Testis (tissue), 3 donors: ENCODE results near the gene KCNJ10. TPM values are rescaled to one million over a fixed set of nuclear protein-coding genes. Genes with fewer than 3 reads are reported as not detected.

ENCODE experiments used
- DNase-seq: peaks from one replicate; pipeline ENCODE4 v3.0.0-alpha.2; 2019
- H3K27ac ChIP-seq, 2 donors: fragments of 200-600 bp; sonication (generic); one replicate each; pipeline ENCODE4 v1.5.1; 2019
- H3K27me3 ChIP-seq: fragments of 200-600 bp; sonication (generic); one replicate; pipeline ENCODE4 v1.5.1; 2019
- H3K36me3 ChIP-seq: fragments of 200-600 bp; sonication (generic); one replicate; pipeline ENCODE4 v1.5.1; 2017; ENCODE audit warnings: low read depth; ENCODE audit errors: missing control alignments
- H3K4me1 ChIP-seq: fragments of 200-600 bp; sonication (generic); one replicate; pipeline ENCODE4 v1.5.1; 2019
- H3K4me3 ChIP-seq, 2 donors: fragments of 200-600 bp; sonication (generic); one replicate each; pipeline ENCODE4 v1.5.1; 2017 to 2019
- H3K9me3 ChIP-seq: fragments of 200-600 bp; sonication (generic); one replicate; pipeline ENCODE4 v1.5.1; 2017
- CTCF ChIP-seq, 3 experiments: fragments of 450-650 bp in 2 of 3; fragments of 200-600 bp in 1 of 3; sonication (generic) in 1 of 3; IDR thresholded peaks; one replicate each; pipeline ENCODE4 v1.5.1; 2016 to 2019; ENCODE audit warnings: antibody characterized with exemption in 3 of 3, mild to moderate bottlenecking in 2 of 3, moderate library complexity in 1 of 3
- POLR2A ChIP-seq: fragments of 450-650 bp; IDR thresholded peaks from one replicate; pipeline ENCODE4 v1.6.1; 2017; ENCODE audit warnings: antibody characterized with exemption, mild to moderate bottlenecking, moderate library complexity
- WGBS, 2 donors: methylation state at CpG; one replicate each; pipeline ENCODE4 v1.1.5; 2018; 5-methylcytosine and 5-hydroxymethylcytosine counted together
- intact Hi-C: fragments of 100-400 bp; cut with DNase I; formaldehyde crosslinking; loops from one replicate; pipeline ENCODE4 v1.15.1; 2023; ENCODE audit warnings: low total_unique reads
- polyA plus RNA-seq: library from polyadenylated mRNA; stranded (reverse); fragments of 350-450 nt; fragmentation: Illumina TruSeq; extraction: RNeasy Lipid Tissue Mini Kit (QIAGEN cat#74804); gene quantifications from one replicate; pipeline ENCODE4 v1.2.3, GENCODE V29; 2014; ENCODE audit warnings: low read depth, low replicate concordance; ENCODE audit not compliant: insufficient read depth
- total RNA-seq, 2 donors: library from RNA; depleted of rRNA; stranded (reverse); fragments of >200 nt; gene quantifications; one replicate each; pipeline ENCODE4 v1.2.3, GENCODE V29; 2016

Gene KCNJ10
- total and polyA plus RNA-seq, 3 donors from 2014 or later: 0.79 to 1.9 (median 1.5) TPM

- Histone ChIP-seq H3K27me3 (no peaks in the 10 kb centered on the region), H3K4me3 (no peak overlapping the region)
- 61 to 68% methylated on average over 2 of the region's 2 CpGs for WGBS, 2 donors
These were observed 12.5 kb upstream of the KCNJ10 start for GRCh38 chr1:160082487-160082886.

GRCh38 chr1:160081261-160081936 lies 11.4 kb upstream of the KCNJ10 start, which contains the start of gene KCNJ9:
TSS of gene KCNJ9 (plus strand) at chr1:160081538. CDS start at chr1:160084031, 2,493 bp downstream.
- H3K27ac ChIP-seq: no peak within 1 kb of the TSS
- intact Hi-C loops: no loop called here
- no peaks in the 10 kb centered on the region for H3K36me3 ChIP-seq
- H3K4me3 ChIP-seq: no peak within 1 kb of the TSS
- DNase-seq: no peak
- WGBS, 2 donors: 33 to 34% methylated on average over 13 to 14 of the region's 14 CpGs
- no peaks in the 10 kb centered on the region for H3K4me1 ChIP-seq
- no peaks in the 10 kb centered on the region for H3K9me3 ChIP-seq
- no peaks in the 10 kb centered on the region for H3K27me3 ChIP-seq
- TF ChIP-seq POLR2A (no peak), CTCF (IDR thresholded peaks at IDR 0.05) (no peak)

More at GRCh38 chr1:160082487-160082886, 12.5 kb upstream of the KCNJ10 start:
- no peaks in the 10 kb centered on the region for H3K9me3 ChIP-seq
- H3K27ac ChIP-seq: no peak overlapping the region
- no peaks in the 10 kb centered on the region for H3K36me3 ChIP-seq
- intact Hi-C loops: no loop called here
- no peak for DNase-seq
- H3K4me1 ChIP-seq: no peaks in the 10 kb centered on the region
- TF ChIP-seq POLR2A: no peak
- TF ChIP-seq CTCF (IDR thresholded peaks at IDR 0.05): no peak

- H3K9me3 ChIP-seq: no peaks in the 10 kb centered on the region
- DNase-seq: no peak
- H3K4me1 ChIP-seq: no peaks in the 10 kb centered on the region
- no peaks in the 10 kb centered on the region for H3K27me3 ChIP-seq
- WGBS, 2 donors: 65 to 67% methylated on average over 6 of the region's 6 CpGs
- no peak overlapping the region for H3K4me3 ChIP-seq
- no peaks in the 10 kb centered on the region for H3K36me3 ChIP-seq
- intact Hi-C loops: no loop called here
- no peak for TF ChIP-seq CTCF (IDR thresholded peaks at IDR 0.05)
- no peak for TF ChIP-seq POLR2A
- H3K27ac ChIP-seq: no peak overlapping the region
These were observed 10.6 kb upstream of the KCNJ10 start for GRCh38 chr1:160080381-160081100.

- intact Hi-C loops: no loop called here
- 75 to 77% methylated on average over 4 of the region's 4 CpGs for WGBS, 2 donors
- H3K4me3 ChIP-seq: no peak overlapping the region
- H3K9me3 ChIP-seq: no peaks in the 10 kb centered on the region
- DNase-seq: no peak
- H3K27me3 ChIP-seq: no peaks in the 10 kb centered on the region
- H3K36me3 ChIP-seq: no peaks in the 10 kb centered on the region
- no peaks in the 10 kb centered on the region for H3K4me1 ChIP-seq
- no peak overlapping the region for H3K27ac ChIP-seq
- no peak for TF ChIP-seq POLR2A
- TF ChIP-seq CTCF (IDR thresholded peaks at IDR 0.05): no peak
These were observed 9.5 kb upstream of the KCNJ10 start for GRCh38 chr1:160079448-160079847.
